IMR-90 (cell line): ENCODE results near the gene POLR3K. TPM values are rescaled to one million over a fixed set of nuclear protein-coding genes. Genes with fewer than 3 reads are reported as not detected.

Experiments
- ATAC-seq: fragments of 200-7000 bp; cut with Tn5 transposase; 2 replicates; pipeline ENCODE4 v1.9.1; 2020; ENCODE audit warnings: low read depth, mild to moderate bottlenecking, moderate library complexity
- BruUV-seq: library from RNA; stranded (reverse); fragments of 400-500 nt; replicated peaks from 2 replicates; lab custom pipeline; 2021; lab: Mats Ljungman, UMichigan
- CTCF ChIA-PET: fragments of 300-600 bp; formaldehyde crosslinking; extraction: SDS; loops from one replicate; lab custom pipeline; 2021; ENCODE audit warnings: antibody characterized with exemption; lab: Yijun Ruan, JAX
- POLR2A ChIA-PET: fragments of 300-600 bp; sonication (Branson Sonifier 250); formaldehyde crosslinking; loops from one replicate; lab custom pipeline; 2022; ENCODE audit warnings: antibody characterized with exemption; ENCODE audit not compliant: unreplicated experiment; lab: Charles Lee
- DNase-seq: peaks from one replicate; pipeline ENCODE4 v3.0.0; 2013
- H2AFZ ChIP-seq: replicated peaks from 2 replicates; pipeline ENCODE3; 2013; ENCODE audit warnings: low read length, mild to moderate bottlenecking; ENCODE audit not compliant: poor library complexity
- H2AK5ac ChIP-seq: 2 replicates; pipeline ENCODE4 v1.6.1; 2013; ENCODE audit warnings: low read depth, low read length, inconsistent platforms
- H2AK9ac ChIP-seq: replicated peaks from 2 replicates; pipeline ENCODE3; 2013; ENCODE audit warnings: mild to moderate bottlenecking, low read depth, low read length, moderate library complexity; ENCODE audit not compliant: poor library complexity
- H2BK120ac ChIP-seq: 2 replicates; pipeline ENCODE4 v1.6.1; 2013; ENCODE audit warnings: low read depth, low read length, inconsistent platforms
- H2BK15ac ChIP-seq: 3 replicates; pipeline ENCODE4 v1.6.1; 2013; ENCODE audit warnings: low read depth, low read length, inconsistent platforms
- H2BK20ac ChIP-seq: 2 replicates; pipeline ENCODE4 v1.6.1; 2013; ENCODE audit warnings: low read depth, mild to moderate bottlenecking, inconsistent platforms, low read length, moderate library complexity
- H2BK5ac ChIP-seq: 2 replicates; pipeline ENCODE4 v1.6.1; 2013; ENCODE audit warnings: mild to moderate bottlenecking, low read depth, low read length, inconsistent platforms; ENCODE audit not compliant: poor library complexity, severe bottlenecking
- H3K14ac ChIP-seq: replicated peaks from 2 replicates; pipeline ENCODE4 v1.6.1; 2013; ENCODE audit warnings: low read depth, low read length, inconsistent platforms
- H3K18ac ChIP-seq: 2 replicates; pipeline ENCODE4 v1.6.1; 2013; ENCODE audit warnings: low read depth, low read length, control low read depth
- H3K23ac ChIP-seq: 2 replicates; pipeline ENCODE4 v1.6.1; 2013; ENCODE audit warnings: low read depth, low read length, inconsistent platforms
- H3K27ac ChIP-seq: 2 replicates; pipeline ENCODE4 v1.5.1; 2013; ENCODE audit warnings: mild to moderate bottlenecking, control low read depth, low read length; ENCODE audit not compliant: insufficient read depth
- H3K27me3 ChIP-seq: 2 replicates; pipeline ENCODE4 v1.6.1; 2013; ENCODE audit warnings: low read length; ENCODE audit not compliant: control insufficient read depth, insufficient read depth
- H3K36me3 ChIP-seq: 2 replicates; pipeline ENCODE4 v1.6.1; 2013; ENCODE audit warnings: low read length, mixed read lengths; ENCODE audit not compliant: control insufficient read depth, insufficient read depth
- H3K4ac ChIP-seq: 2 replicates; pipeline ENCODE4 v1.6.1; 2013; ENCODE audit warnings: low read depth, low read length, inconsistent platforms
- H3K4me1 ChIP-seq: 2 replicates; pipeline ENCODE4 v1.6.1; 2013; ENCODE audit warnings: low read length, mixed read lengths; ENCODE audit not compliant: control insufficient read depth, insufficient read depth
- H3K4me2 ChIP-seq: 2 replicates; pipeline ENCODE4 v1.6.1; 2013; ENCODE audit warnings: low read depth, mild to moderate bottlenecking, control low read depth, low read length, moderate library complexity
- H3K4me3 ChIP-seq: 2 replicates; pipeline ENCODE4 v1.5.1; 2013; ENCODE audit warnings: low read depth, mild to moderate bottlenecking, control low read depth, low read length, moderate library complexity; ENCODE audit not compliant: insufficient read depth
- H3K56ac ChIP-seq: 2 replicates; pipeline ENCODE4 v1.6.1; 2013; ENCODE audit warnings: low read length, inconsistent platforms; ENCODE audit not compliant: insufficient read depth; ENCODE audit errors: extremely low read depth
- H3K79me1 ChIP-seq, 2 experiments: 2 replicates each; pipeline ENCODE4 v1.6.1; 2013; ENCODE audit warnings: low read length in 2 of 2, inconsistent platforms in 1 of 2, low read depth in 1 of 2
- H3K9ac ChIP-seq: 2 replicates; pipeline ENCODE4 v1.6.1; 2013; ENCODE audit warnings: low read depth, low read length, control low read depth
- H3K9me1 ChIP-seq: 2 replicates; pipeline ENCODE4 v1.6.1; 2013; ENCODE audit warnings: low read length, inconsistent platforms; ENCODE audit not compliant: insufficient read depth
- H3K9me3 ChIP-seq: 2 replicates; pipeline ENCODE4 v1.6.1; 2013; ENCODE audit warnings: low read length; ENCODE audit not compliant: control insufficient read depth, insufficient read depth
- H4K20me1 ChIP-seq: 2 replicates; pipeline ENCODE4 v1.6.1; 2013; ENCODE audit warnings: low read length, inconsistent platforms; ENCODE audit not compliant: insufficient read depth
- H4K5ac ChIP-seq: 2 replicates; pipeline ENCODE4 v1.6.1; 2013; ENCODE audit warnings: mild to moderate bottlenecking, low read depth, low read length, control low read depth
- H4K8ac ChIP-seq, 2 experiments: 2 replicates each; pipeline ENCODE4 v1.6.1; 2013; ENCODE audit warnings: low read depth in 2 of 2, low read length in 2 of 2, control low read depth in 1 of 2, inconsistent platforms in 1 of 2
- H4K91ac ChIP-seq: 2 replicates; pipeline ENCODE4 v1.6.1; 2013; ENCODE audit warnings: low read depth, low read length, inconsistent platforms; ENCODE audit not compliant: insufficient read depth
- CEBPB ChIP-seq: IDR thresholded peaks from 2 replicates; pipeline ENCODE4 v1.6.1; 2012; ENCODE audit warnings: low read depth, low read length, improper control_type of control experiment
- FOS ChIP-seq: fragments of 150-350 bp; IDR thresholded peaks from 2 replicates; pipeline ENCODE4 v1.6.1; 2016; ENCODE audit warnings: low read depth, low read length
- MAZ ChIP-seq: IDR thresholded peaks from 2 replicates; pipeline ENCODE4 v1.6.1; 2012; ENCODE audit warnings: low read depth, mild to moderate bottlenecking, low read length, improper control_type of control experiment, moderate library complexity, borderline replicate concordance
- NFE2L2 ChIP-seq: fragments of 150-350 bp; IDR thresholded peaks from 2 replicates; pipeline ENCODE4 v1.6.1; 2016; ENCODE audit warnings: low read depth, mild to moderate bottlenecking, low read length
- RAD21 ChIP-seq: IDR thresholded peaks from 2 replicates; pipeline ENCODE4 v1.6.1; 2012; ENCODE audit warnings: low read length, improper control_type of control experiment
- WGBS, 2 experiments: methylation state at CpG; one replicate each; pipeline versions ENCODE4 v1.1.5 to v1.1.7; 2013; ENCODE audit warnings: missing lambda C conversion rate in 2 of 2; ENCODE audit not compliant: insufficient read length in 1 of 2; ENCODE audit errors: extremely low coverage in 2 of 2; 5-methylcytosine and 5-hydroxymethylcytosine counted together
- dilution Hi-C: fragments of 300-500 bp; cut with HindIII; formaldehyde crosslinking; loops from one replicate; pipeline ENCODE4 v1.14.3; 2018; ENCODE audit warnings: low sequenced_read_pairs; ENCODE audit not compliant: unreplicated experiment
- in situ Hi-C: fragments of 300-500 bp; cut with MboI; formaldehyde crosslinking; loops from 3 replicates; pipeline ENCODE4 v1.14.3; 2019; ENCODE audit warnings: low sequenced_read_pairs, inconsistent platforms, mixed read lengths
- intact Hi-C: fragments of 100-400 bp; cut with micrococcal nuclease; formaldehyde crosslinking; loops from 2 replicates; pipeline ENCODE4 v1.10.0; 2022
- polyA plus RNA-seq, 3 experiments: library from polyadenylated mRNA; depleted of rRNA; stranded (reverse); fragments of >200 nt; gene quantifications; 2 replicates each; pipeline ENCODE4 v1.2.3, GENCODE V29; 2012; ENCODE audit warnings: low replicate concordance in 1 of 3
- total RNA-seq: library from RNA; depleted of rRNA; stranded (reverse); fragments of >200 nt; gene quantifications from 2 replicates; pipeline ENCODE4 v1.2.3, GENCODE V29; 2012

Gene POLR3K
- total and polyA plus RNA-seq, 2 of the 4 experiments (the other 2 are of a cell fraction) = 9.0 to 39.5 TPM

- H3K4me1 ChIP-seq = peaks cover 49% of the 10 kb centered on the region
- H3K9me3 ChIP-seq = no peaks in the 10 kb centered on the region
- H3K23ac ChIP-seq = no peak overlapping the region
- peaks cover 86% of the 10 kb centered on the region for H4K20me1 ChIP-seq
- H3K4ac ChIP-seq = peak overlapping the region; percentile 55
- intact Hi-C loops = no loop called here
- ChIA-PET CTCF (interaction anchor here (0.5 to 1.0 kb wide), 2 partner anchors 39 to 124 kb away, joined by 3 read pairs; no protein-coding TSS in a partner anchor), POLR2A (no interaction called here)
- H2AK5ac ChIP-seq = peak overlapping the region; percentile 75
- peaks cover 28 to 92% of the 10 kb centered on the region in 2 experiments for H3K79me1 ChIP-seq
- H3K4me2 ChIP-seq = peak overlapping the region; percentile 55; the same call in 1 of the 2 replicates
- peak overlapping the region; percentile 40 for H2BK5ac ChIP-seq
- peak; percentile 42; the same call in 1 of the 2 replicates for TF ChIP-seq MAZ
- TF ChIP-seq FOS = peak; percentile 67
- peak; percentile 60 for TF ChIP-seq CEBPB
- 0 out of 2 replicates have a peak, but pooled peaks have one; percentile 4 for TF ChIP-seq RAD21
- TF ChIP-seq NFE2L2 = no peak
- H2BK15ac ChIP-seq = no peak overlapping the region
- no peak overlapping the region for H3K4me3 ChIP-seq
- H2AFZ ChIP-seq = peak overlapping the region; percentile 47
- peak overlapping the region; percentile 54 for H3K27ac ChIP-seq
- H2AK9ac ChIP-seq = peak overlapping the region; percentile 97
- H3K56ac ChIP-seq = no peak overlapping the region
- ATAC-seq (peak; percentile 10), DNase-seq (peak; percentile 49)
- no TSS peak for BruUV-seq
- H3K27me3 ChIP-seq = no peaks in the 10 kb centered on the region
- H4K8ac ChIP-seq = peak overlapping the region in 1 of 2 experiments; percentile 13; a peak in 1 of 4 replicates
- 72% methylated on average over 11 of the region's 27 CpGs; no CpG with 5 or more reads in 1 of the 2 experiments for WGBS, 2 experiments
- H3K18ac ChIP-seq = no peak overlapping the region
- H4K5ac ChIP-seq = no peak overlapping the region
- in situ Hi-C loops = no loop called here
- 0 out of 2 replicates have a peak overlapping the region, but pooled peaks have one; percentile 16 for H4K91ac ChIP-seq
- H3K36me3 ChIP-seq = peaks cover 20% of the 10 kb centered on the region; the same call in 1 of the 2 replicates
- dilution Hi-C loops = no loop called here
- no peak overlapping the region for H2BK120ac ChIP-seq
- H3K14ac ChIP-seq = 0 out of 2 replicates have a peak overlapping the region, but pooled peaks have one; percentile 48
- no peak overlapping the region for H2BK20ac ChIP-seq
- H3K9ac ChIP-seq = no peak overlapping the region
- peaks cover 15% of the 10 kb centered on the region for H3K9me1 ChIP-seq
Observed at GRCh38 chr16:67884-68789, 14.7 kb upstream of the POLR3K start.
